MG63 (cell line): ENCODE results near the gene PRUNE2. TPM values are rescaled to one million over a fixed set of nuclear protein-coding genes. Genes with fewer than 3 reads are reported as not detected.

Source experiments
- DNase-seq: peaks from one replicate; pipeline ENCODE4 v3.0.0-alpha.2; 2020
- H3K27me3 ChIP-seq: fragments of 250-450 bp; sonication (Bioruptor Pico); 2 replicates; pipeline ENCODE4 v1.5.1; 2020; ENCODE audit warnings: mild to moderate bottlenecking, moderate library complexity
- H3K36me3 ChIP-seq: fragments of 250-450 bp; sonication (Bioruptor Pico); 2 replicates; pipeline ENCODE4 v1.5.1; 2020; ENCODE audit warnings: mild to moderate bottlenecking, moderate library complexity
- H3K4me3 ChIP-seq: fragments of 250-450 bp; sonication (Bioruptor Pico); 2 replicates; pipeline ENCODE4 v1.5.1; 2020; ENCODE audit warnings: mild to moderate bottlenecking, moderate library complexity
- H3K9me3 ChIP-seq: fragments of 250-450 bp; sonication (Bioruptor Pico); 2 replicates; pipeline ENCODE4 v1.5.1; 2020; ENCODE audit warnings: mild to moderate bottlenecking, moderate library complexity
- total RNA-seq: library from RNA; depleted of rRNA; stranded (reverse); fragments of >200 nt; shearing (Covaris generic); gene quantifications from 2 replicates; pipeline ENCODE4 v1.2.3, GENCODE V29; 2014; ENCODE audit warnings: low replicate concordance

The PRUNE2 gene
- total RNA-seq, 1 experiment from 2014 or later = 2.7 TPM

DNA sequence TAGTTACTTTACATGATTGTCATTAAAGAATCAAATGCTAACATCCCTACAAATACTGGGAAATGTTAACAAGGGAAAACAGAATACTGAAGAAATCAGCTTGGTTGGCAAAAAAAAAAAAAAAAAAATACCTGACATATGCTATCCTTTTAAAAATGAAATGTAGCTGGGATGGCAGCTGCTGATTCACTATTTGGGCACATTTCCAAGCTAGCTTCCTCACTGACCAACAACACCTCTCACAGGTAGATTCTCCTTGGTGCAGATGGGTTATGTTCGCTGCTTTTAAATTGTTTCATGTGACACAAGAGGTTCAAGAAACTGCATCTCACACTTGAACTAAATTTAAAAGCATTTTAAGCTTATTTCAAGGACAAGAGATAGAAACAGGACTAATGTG lies 6.1 kb upstream of the PRUNE2 start:
- Histone ChIP-seq H3K4me3 (no peak overlapping the region), H3K9me3 (no peaks in the 10 kb centered on the region), H3K36me3 (no peaks in the 10 kb centered on the region), H3K27me3 (no peaks in the 10 kb centered on the region)
- DNase-seq = no peak

DNA sequence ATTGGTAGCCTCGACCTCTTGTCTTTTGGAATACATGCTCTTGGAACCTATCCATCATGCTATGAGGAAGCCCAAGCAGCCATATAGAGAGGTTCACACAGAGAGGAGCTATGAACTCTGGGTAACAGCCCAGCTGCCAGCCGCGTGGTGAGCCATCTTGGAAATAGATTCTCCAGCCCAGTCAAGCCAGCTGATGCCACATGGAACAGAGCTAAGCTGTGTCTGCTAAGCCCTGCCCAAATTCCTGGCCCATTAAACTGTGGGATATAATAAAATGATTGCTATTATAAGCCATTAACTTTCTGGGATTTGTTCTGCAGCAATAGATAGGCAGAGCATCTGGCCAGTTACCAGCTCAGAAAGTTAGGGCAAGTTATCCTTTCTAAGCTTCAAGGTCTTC lies 4.9 kb upstream of the PRUNE2 start:
- Histone ChIP-seq H3K36me3 (no peaks in the 10 kb centered on the region), H3K9me3 (no peaks in the 10 kb centered on the region), H3K4me3 (no peak overlapping the region), H3K27me3 (no peaks in the 10 kb centered on the region)
- DNase-seq = no peak

DNA sequence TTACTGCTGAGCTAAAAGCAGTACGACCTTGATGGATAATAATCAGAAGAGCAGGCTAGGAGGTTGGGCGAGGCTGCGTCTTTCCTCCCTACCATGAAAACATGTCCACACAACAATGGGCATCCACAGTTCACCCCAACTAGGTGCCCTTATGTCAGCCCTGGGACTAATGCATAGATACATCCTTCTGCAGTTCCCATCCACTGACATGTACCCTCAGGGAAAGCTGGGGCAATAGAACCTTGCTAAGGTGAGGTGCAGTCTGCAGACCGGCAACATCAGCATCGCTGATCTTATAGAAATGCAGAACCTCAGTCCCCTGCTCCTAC lies 697 bp upstream of the PRUNE2 start:
- Histone ChIP-seq H3K27me3 (no peaks in the 10 kb centered on the region), H3K9me3 (no peaks in the 10 kb centered on the region), H3K36me3 (no peaks in the 10 kb centered on the region), H3K4me3 (no peak overlapping the region)
- DNase-seq = no peak

DNA sequence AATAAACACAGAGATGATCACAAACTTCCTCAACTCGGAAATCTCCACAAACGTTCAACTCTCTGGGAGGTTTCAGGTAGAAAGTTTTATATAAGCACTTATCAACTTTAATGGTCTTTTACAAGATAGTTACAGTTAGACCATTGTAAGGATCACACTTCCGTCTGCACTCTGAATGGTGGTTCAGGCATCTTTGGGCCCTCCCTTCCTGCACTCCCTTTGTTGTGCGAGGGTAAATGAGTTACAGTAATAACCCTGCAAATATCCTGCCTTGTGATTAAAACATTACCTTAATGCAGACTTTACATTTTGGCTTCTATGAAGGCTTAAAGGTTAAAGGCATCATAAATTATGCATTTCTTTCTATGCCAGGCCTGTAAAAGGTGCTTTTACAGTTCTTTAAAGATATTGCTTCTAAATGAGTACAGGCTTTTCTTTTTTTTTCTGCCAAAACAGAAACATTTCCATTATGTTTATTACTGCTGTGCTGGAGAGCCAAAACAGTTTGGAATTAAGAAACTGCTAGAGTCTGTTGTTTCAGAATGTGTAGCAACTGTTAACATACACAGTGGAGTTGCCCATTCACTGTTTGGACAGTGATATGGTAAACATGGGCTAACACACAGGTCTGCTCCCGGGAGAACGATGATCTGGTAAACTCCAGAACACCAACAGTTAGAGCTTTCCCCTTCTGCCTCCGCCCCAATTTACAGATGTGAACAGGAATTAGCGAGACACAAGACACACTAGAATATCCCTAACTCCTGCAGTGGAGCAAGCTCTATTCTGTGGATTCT lies 1.1 kb downstream of the PRUNE2 start:
- H3K27me3 ChIP-seq = no peaks in the 10 kb centered on the region
- peak overlapping the region; percentile 57 for H3K4me3 ChIP-seq
- H3K36me3 ChIP-seq = no peaks in the 10 kb centered on the region
- no peaks in the 10 kb centered on the region for H3K9me3 ChIP-seq
- no peak for DNase-seq

DNA sequence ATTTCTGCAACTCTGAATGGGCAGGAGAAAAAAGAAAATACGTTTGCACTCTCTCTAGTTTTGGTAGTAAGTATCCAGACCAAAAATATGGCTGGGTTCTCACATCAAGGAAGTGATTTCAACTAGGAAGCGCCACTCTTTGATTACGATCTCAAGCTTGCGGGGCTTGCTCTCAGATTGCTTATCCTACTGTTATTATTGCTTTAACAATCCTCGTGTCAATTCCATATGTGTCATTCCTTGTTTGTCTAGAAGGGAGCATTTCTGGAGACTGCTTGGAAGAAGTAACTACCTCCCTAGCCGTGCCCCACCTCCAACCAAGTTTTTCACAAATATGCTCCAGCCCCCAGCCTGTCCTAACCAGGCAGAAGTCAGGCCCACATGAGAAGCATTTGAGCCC lies 3.5 kb downstream of the PRUNE2 start:
- H3K36me3 ChIP-seq = no peaks in the 10 kb centered on the region
- H3K4me3 ChIP-seq = no peak overlapping the region
- no peaks in the 10 kb centered on the region for H3K27me3 ChIP-seq
- H3K9me3 ChIP-seq = no peaks in the 10 kb centered on the region
- no peak for DNase-seq

DNA sequence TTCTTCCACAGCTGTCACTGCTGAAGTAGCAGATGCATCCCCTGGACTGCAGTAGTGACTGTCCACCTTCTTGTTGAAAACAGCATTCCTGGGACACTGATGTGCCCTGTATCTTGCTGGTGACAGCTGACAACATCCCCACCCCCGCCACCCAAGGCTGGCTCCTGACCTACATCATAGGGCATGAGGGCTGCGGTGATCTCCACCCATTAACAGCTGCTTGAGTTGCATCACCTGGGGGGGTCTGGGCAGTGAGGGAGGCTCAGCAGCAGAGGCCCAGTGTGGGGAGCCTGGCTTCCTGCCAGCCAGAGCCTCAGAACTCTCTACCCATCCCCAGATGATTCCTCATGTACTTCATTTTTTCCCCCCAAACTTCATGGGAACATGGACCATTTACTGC lies 4.1 kb downstream of the PRUNE2 start:
- no peak for DNase-seq
- H3K4me3 ChIP-seq = no peak overlapping the region
- H3K36me3 ChIP-seq = no peaks in the 10 kb centered on the region

DNA sequence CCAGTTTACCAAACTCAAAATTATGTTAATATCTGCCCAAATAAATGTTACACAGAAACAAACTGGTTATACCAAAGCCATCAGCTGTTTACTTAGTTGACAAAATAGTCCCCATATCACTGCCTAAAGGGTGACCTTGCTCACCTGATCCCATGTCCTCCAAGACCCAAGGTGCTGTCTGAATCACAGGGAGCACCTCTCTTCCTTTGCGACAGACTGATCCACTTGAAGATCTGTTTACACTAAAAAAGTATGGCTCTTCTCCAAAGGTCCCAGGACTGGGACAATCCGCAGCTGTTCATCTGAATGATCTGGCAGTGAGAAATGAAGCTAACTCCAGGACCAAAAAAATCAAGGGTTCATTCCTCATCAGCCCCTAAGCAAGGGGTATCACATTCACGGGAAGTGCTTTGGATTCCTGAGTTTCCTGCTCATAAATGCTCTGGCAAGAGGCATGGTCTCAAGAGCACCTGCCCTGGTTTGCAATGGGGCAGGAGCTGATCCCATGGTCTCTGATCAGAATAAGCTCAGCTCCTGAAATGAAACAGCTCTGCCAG lies 5.0 kb downstream of the PRUNE2 start:
- DNase-seq = no peak
- no peaks in the 10 kb centered on the region for H3K36me3 ChIP-seq
- H3K9me3 ChIP-seq = no peaks in the 10 kb centered on the region

More for the DNA sequence above, 4.1 kb downstream of the PRUNE2 start:
- no peaks in the 10 kb centered on the region for H3K27me3 ChIP-seq
- H3K9me3 ChIP-seq = no peaks in the 10 kb centered on the region

DNA sequence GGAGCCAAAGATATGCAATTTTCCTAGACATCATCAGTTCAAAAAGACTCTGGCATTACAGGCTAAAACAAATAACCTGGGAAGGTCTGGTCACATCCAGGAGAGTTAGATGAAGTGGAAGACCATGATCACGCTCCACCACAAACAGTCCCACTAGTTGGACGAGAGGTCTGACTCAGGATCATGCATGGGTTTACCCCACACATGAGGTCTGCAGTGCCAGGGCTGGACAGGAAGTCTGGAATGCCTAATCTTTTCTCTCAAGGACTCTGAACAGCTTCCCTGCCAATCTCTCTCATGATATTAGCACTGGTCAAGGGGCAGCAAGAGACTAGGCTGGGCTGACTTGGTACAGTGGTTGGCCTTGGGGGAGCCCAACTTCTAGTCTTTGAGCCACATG lies 7.1 kb downstream of the PRUNE2 start:
- DNase-seq = no peak
- H3K4me3 ChIP-seq = no peak overlapping the region
- no peaks in the 10 kb centered on the region for H3K36me3 ChIP-seq
- no peaks in the 10 kb centered on the region for H3K9me3 ChIP-seq
- no peaks in the 10 kb centered on the region for H3K27me3 ChIP-seq

More for the DNA sequence above, 5.0 kb downstream of the PRUNE2 start:
- Histone ChIP-seq H3K27me3 (no peaks in the 10 kb centered on the region), H3K4me3 (no peak overlapping the region)

DNA sequence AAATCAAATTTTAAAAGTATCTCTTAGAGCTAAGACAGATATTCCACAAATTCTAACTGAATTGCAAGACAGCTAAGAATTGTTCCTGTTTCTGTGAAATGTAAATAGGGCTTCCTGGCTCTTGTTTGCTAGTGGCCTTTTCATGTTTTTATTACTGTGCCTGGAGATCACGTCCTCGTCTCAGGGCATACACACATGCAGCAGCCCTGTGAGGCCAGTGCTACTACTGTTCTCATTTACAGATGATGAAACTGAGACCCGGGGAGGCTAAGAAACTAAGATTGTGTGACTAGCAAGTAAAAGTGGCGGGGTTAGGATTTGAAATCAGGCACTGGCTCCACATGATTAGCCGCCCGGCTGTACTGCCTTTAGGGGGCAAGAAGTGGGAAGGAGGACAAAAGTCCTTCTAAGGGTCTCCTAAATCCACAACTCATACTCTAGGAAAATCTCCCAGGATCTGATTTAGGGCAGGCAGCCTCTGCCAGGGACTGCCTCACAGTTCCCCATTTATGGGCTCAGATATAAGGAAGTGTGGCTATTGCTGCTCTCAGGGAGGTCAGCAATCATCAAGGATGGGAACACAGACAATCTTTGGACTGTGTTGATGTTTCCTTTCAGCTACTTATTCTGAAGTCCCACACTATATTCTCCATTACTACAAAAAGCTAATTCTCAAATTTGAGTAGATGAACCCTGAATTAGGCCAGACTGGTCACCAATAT lies 7.9 kb downstream of the PRUNE2 start:
- Histone ChIP-seq H3K9me3 (no peaks in the 10 kb centered on the region), H3K27me3 (no peaks in the 10 kb centered on the region)

DNA sequence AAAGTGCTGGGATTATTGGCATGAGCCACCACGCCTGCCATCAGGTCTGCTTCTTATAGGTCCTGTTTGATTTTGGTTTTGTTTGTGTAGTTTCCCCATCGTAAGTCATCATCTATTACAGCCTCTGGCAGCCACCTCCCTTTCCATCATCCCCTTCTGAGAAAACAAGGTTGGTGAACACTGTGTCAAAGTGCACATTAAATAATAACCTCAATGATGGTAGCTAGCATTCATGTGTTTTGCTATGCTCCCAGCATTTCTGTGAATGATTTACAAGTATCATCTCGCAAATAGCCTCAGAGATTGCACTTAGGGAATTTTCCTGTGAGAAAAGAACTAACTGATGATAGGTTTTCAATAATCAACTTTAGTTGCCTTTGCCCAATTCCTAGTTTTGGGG lies 9.9 kb downstream of the PRUNE2 start:
- no peaks in the 10 kb centered on the region for H3K36me3 ChIP-seq
- DNase-seq = no peak
- no peak overlapping the region for H3K4me3 ChIP-seq
- H3K9me3 ChIP-seq = no peaks in the 10 kb centered on the region
- H3K27me3 ChIP-seq = no peaks in the 10 kb centered on the region

More for the DNA sequence above, 7.9 kb downstream of the PRUNE2 start:
- Histone ChIP-seq H3K4me3 (no peak overlapping the region), H3K36me3 (no peaks in the 10 kb centered on the region)
- DNase-seq = no peak

DNA sequence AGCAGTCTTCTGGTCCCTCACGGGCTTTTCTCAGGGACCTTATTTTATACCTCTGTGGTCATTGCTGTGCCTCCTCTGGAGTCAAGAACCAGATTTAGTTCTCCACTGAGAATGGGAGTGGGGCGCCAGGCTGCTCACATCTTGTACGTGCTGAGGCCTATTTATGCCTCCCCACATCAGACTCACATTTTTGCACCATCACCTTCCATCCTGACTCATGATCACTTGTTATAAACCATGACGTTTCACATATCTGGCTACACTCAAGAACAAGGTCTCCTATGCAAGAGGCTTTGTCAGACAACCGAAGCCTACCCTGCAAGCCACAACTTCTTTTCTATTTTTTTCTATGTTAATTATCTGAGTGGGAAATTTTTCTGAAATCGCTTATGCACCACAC lies 10.7 kb downstream of the PRUNE2 start:
- Histone ChIP-seq H3K36me3 (no peaks in the 10 kb centered on the region), H3K27me3 (no peaks in the 10 kb centered on the region), H3K9me3 (no peaks in the 10 kb centered on the region), H3K4me3 (no peak overlapping the region)
- DNase-seq = no peak

DNA sequence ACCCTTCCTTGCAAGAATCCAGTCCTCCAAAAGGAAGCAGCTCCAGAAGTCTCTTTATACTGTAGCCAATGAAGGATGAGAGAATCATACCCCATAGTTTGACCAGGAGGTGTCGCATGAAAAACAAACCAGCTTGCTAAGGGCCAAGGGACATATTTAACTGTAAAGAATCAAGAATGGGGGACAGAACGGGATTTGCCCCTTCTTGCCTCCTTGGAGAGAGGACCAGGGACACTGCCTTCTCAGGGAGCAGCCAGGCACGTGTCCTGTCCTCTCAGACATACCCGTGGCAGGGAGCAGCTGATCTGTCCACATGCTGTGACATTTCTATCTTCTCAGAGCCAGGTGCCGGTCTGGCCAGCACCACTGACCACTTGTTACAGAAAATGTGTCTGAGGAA lies 11.7 kb downstream of the PRUNE2 start:
- Histone ChIP-seq H3K9me3 (no peaks in the 10 kb centered on the region), H3K27me3 (no peaks in the 10 kb centered on the region), H3K4me3 (no peak overlapping the region), H3K36me3 (no peaks in the 10 kb centered on the region)
- DNase-seq = no peak

DNA sequence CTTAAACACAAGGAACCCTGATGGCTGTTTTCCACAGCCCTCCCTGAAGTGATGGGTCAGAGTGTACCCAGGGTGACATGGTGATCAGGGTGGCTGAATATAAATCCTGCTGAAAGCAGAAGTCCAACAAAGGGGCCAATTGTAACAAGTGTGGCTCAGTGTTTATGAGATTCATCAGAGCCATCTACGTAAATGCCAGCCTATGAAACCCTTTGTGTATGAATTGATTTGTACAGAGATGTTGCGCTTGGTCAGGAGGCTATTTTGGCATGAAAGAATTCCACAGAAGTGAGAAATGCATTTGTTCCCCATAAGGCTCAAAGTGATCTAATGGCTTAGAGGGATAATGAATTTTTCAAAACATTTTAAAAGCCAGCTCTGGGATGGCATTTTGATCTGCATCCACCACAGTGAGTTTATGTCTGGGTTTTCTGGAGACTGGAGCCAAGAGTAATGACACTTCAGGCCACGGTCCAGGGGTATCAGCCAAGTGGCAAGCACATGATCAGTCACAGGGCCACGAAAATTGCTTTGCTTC lies 12.4 kb downstream of the PRUNE2 start:
- H3K4me3 ChIP-seq = no peak overlapping the region
- no peaks in the 10 kb centered on the region for H3K9me3 ChIP-seq
- H3K36me3 ChIP-seq = no peaks in the 10 kb centered on the region
- no peaks in the 10 kb centered on the region for H3K27me3 ChIP-seq
- peak; percentile 63 for DNase-seq

DNA sequence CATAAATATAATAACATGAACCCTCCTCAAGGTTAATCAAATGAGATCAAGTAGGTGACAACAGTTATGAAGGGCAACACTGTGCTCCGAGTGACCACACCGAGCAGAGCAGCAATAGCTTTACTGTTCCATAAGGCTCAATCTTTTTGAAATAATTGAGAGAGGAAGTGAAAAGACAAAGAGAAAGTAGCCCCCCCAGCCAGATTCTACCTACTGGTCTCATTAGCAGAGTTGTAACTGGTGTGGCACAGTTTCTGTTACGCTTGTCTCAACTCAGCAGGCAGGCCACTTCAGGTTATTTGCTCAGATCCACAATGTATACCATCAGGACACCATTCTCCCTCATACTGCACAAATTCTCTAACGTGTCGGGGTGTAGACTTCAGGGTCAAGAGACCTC lies 14.0 kb downstream of the PRUNE2 start:
- H3K27me3 ChIP-seq = no peaks in the 10 kb centered on the region
- H3K36me3 ChIP-seq = no peaks in the 10 kb centered on the region
- no peak for DNase-seq

DNA sequence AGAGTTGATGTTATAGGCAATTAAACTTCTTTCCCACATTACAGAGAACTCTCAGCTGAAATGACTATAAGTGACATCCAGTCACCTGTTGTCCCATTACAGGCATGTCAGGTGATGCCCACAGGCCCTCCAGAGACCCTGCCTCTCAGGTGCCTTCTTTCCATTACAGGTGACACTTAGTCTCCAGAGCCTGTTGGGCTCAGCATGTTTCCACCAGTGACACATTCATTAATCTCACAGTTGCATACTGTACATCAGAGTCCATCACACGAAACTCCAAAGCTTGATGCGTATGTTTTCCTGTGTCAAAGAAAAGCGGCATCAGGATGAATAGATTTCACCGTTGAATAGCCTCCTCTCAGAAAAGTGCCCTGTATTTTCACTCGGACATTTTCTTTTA lies 14.6 kb downstream of the PRUNE2 start:
- Histone ChIP-seq H3K9me3 (no peaks in the 10 kb centered on the region), H3K4me3 (no peak overlapping the region), H3K27me3 (no peaks in the 10 kb centered on the region), H3K36me3 (no peaks in the 10 kb centered on the region)
- DNase-seq = no peak

More for the DNA sequence above, 14.0 kb downstream of the PRUNE2 start:
- H3K4me3 ChIP-seq = no peak overlapping the region
- no peaks in the 10 kb centered on the region for H3K9me3 ChIP-seq

DNA sequence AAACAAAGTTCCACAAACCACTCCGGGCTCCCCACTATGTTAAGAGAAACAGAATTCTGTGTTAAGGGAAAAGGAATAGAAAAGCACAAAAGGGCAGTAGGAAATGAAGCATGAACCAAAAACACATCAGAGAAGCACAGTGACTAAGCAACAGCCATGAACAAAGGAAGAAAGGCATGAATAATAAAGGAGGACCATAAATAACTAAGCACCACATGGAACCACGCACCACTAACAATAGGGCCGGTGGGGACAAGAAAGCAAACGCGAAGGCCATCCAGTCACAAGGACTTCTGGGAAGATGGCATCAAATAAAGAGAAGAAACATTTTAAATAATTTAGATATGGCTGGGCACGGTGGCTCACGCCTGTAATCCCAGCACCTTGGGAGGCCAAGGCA lies 18.0 kb downstream of the PRUNE2 start:
- Histone ChIP-seq H3K4me3 (no peak overlapping the region; the same call in 1 of the 2 replicates), H3K36me3 (no peaks in the 10 kb centered on the region), H3K9me3 (no peaks in the 10 kb centered on the region), H3K27me3 (no peaks in the 10 kb centered on the region)
- no peak for DNase-seq

DNA sequence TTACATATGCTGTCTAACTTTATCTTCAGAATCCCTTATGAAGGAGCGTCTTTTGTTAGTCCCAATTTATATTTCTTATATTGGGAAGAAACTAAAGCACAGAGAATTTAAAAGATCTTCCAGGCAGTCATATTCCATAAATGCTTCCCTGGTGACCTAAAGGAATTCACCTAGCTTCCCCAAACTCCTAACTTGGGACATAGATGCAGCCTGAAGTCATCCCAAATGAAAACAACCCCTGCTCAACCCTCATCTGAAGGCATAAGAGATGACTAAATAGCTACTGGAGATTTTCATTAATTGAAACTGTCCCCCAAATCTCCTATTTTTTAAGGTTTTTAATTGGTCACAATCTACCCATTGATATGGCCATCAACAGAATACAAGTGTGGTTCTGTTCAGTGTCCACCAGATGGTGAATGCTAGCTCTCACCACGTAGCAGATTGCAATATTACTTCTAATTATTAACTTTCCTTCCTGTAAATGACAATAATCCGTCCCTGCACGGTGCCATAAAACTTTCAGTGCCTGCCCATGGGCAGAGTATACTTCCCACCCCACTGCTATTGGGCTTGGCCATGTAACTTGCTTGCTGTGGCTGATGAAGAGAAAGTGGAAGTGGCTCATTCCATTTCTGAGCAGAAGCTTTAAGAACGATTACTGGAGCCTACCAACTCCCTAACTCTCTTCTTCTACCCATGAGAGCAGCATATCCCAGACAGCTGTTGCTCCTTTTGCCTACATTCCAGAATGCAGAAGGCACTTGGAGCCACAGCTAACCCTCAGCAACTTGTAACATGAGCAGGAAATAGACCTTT lies 18.7 kb downstream of the PRUNE2 start:
- DNase-seq = no peak
- no peaks in the 10 kb centered on the region for H3K36me3 ChIP-seq
- peak overlapping the region; percentile 20; the same call in 1 of the 2 replicates for H3K4me3 ChIP-seq
- no peaks in the 10 kb centered on the region for H3K27me3 ChIP-seq
- H3K9me3 ChIP-seq = no peaks in the 10 kb centered on the region
